Measurements from ENCODE around the gene THAP8. TPM values are rescaled to one million over a fixed set of nuclear protein-coding genes. Genes with fewer than 3 reads are reported as not detected.

The THAP8 gene
- total RNA-seq, 1 experiment from 2014 or later: 6.6 TPM

- TF ChIP-seq FOXP4 (CRISPR knock-in tag; IDR thresholded peaks at IDR 0.05): peak; percentile 46; the same call in 1 of the 2 replicates
- no peak for TF ChIP-seq OVOL2 (CRISPR knock-in tag; IDR thresholded peaks at IDR 0.05; ENCODE audit: borderline replicate concordance)
- no peak for TF ChIP-seq ZNF512 (CRISPR knock-in tag; IDR thresholded peaks at IDR 0.05; ENCODE audit: borderline replicate concordance)
- no peak for TF ChIP-seq SOX15 (CRISPR knock-in tag; IDR thresholded peaks at IDR 0.05)
- TF ChIP-seq ZNF317 (CRISPR knock-in tag; IDR thresholded peaks at IDR 0.05; ENCODE audit: borderline replicate concordance, low read depth): no peak
- no peak for TF ChIP-seq ZNF232 (CRISPR knock-in tag; IDR thresholded peaks at IDR 0.05)
- TF ChIP-seq AR (CRISPR knock-in tag; IDR thresholded peaks at IDR 0.05): no peak
- no peak for TF ChIP-seq TEAD1 (CRISPR knock-in tag; IDR thresholded peaks at IDR 0.05)
- no peak for TF ChIP-seq ZMAT4 (CRISPR knock-in tag; IDR thresholded peaks at IDR 0.05)
- no peak for TF ChIP-seq JUN (CRISPR knock-in tag; IDR thresholded peaks at IDR 0.05)
- no peak for TF ChIP-seq ZNF423 (CRISPR knock-in tag; IDR thresholded peaks at IDR 0.05)
- peak; percentile 97 for TF ChIP-seq NFYB (CRISPR knock-in tag; conservative IDR thresholded peaks at IDR 0.05; ENCODE audit: low read depth)
- TF ChIP-seq PRDM15 (CRISPR knock-in tag; IDR thresholded peaks at IDR 0.05): no peak
- TF ChIP-seq ATF1 (CRISPR knock-in tag; IDR thresholded peaks at IDR 0.05): no peak
- TF ChIP-seq CREM (CRISPR knock-in tag; IDR thresholded peaks at IDR 0.05): peak; percentile 6; the same call in 1 of the 2 replicates
- TF ChIP-seq TEAD4 (CRISPR knock-in tag; IDR thresholded peaks at IDR 0.05): no peak
- peak; percentile 93 for TF ChIP-seq MYBL2 (CRISPR knock-in tag; IDR thresholded peaks at IDR 0.05)
- peak; percentile 15; the same call in 1 of the 2 replicates for TF ChIP-seq GABPB1 (CRISPR knock-in tag; IDR thresholded peaks at IDR 0.05)
- no peak for TF ChIP-seq SMAD4 (CRISPR knock-in tag; IDR thresholded peaks at IDR 0.05)
- no peak for TF ChIP-seq PREB (CRISPR knock-in tag; IDR thresholded peaks at IDR 0.05; ENCODE audit: borderline replicate concordance)
Measured at GRCh38 chr19:36054733-36055686, 925 bp upstream of the THAP8 start, which contains the start of gene WDR62 (continued).

All from WTC11 (cell line).